Neuronal stem cell (in vitro differentiated cells): ENCODE results near the gene S1PR3. TPM values are rescaled to one million over a fixed set of nuclear protein-coding genes. Genes with fewer than 3 reads are reported as not detected.
"Not testable (repeated sequence)": the region's sequence is repeated elsewhere in the genome, so short reads cannot be mapped to it uniquely, and the experiment has no call there.

Experiments used
- DNase-seq: peaks from one replicate; pipeline ENCODE4 v3.0.0-alpha.2; 2013; ENCODE audit warnings: low spot score
- H2AFZ ChIP-seq: one replicate; pipeline ENCODE4 v1.6.1; 2013; ENCODE audit warnings: mild to moderate bottlenecking, low read length, inconsistent platforms
- H2AK5ac ChIP-seq: 2 replicates; pipeline ENCODE4 v1.6.1; 2013; ENCODE audit warnings: low read depth, mild to moderate bottlenecking, inconsistent platforms, low read length, moderate library complexity, mixed read lengths
- H2BK120ac ChIP-seq: 2 replicates; pipeline ENCODE4 v1.6.1; 2013; ENCODE audit warnings: low read depth, mild to moderate bottlenecking, inconsistent platforms, low read length, moderate library complexity, mixed read lengths
- H2BK12ac ChIP-seq: one replicate; pipeline ENCODE4 v1.6.1; 2013; ENCODE audit warnings: low read length, inconsistent platforms
- H2BK15ac ChIP-seq: 2 replicates; pipeline ENCODE4 v1.6.1; 2013; ENCODE audit warnings: mild to moderate bottlenecking, low read length, inconsistent platforms, mixed read lengths
- H2BK5ac ChIP-seq: one replicate; pipeline ENCODE4 v1.6.1; 2013; ENCODE audit warnings: inconsistent platforms, mild to moderate bottlenecking, low read length, moderate library complexity
- H3K14ac ChIP-seq: one replicate; pipeline ENCODE4 v1.6.1; 2013; ENCODE audit warnings: low read length, inconsistent platforms
- H3K18ac ChIP-seq: 2 replicates; pipeline ENCODE4 v1.6.1; 2013; ENCODE audit warnings: low read length, inconsistent platforms
- H3K23ac ChIP-seq: 2 replicates; pipeline ENCODE4 v1.6.1; 2013; ENCODE audit warnings: low read depth, mild to moderate bottlenecking, mixed read lengths, low read length, inconsistent platforms; ENCODE audit not compliant: poor library complexity
- H3K27ac ChIP-seq: replicated peaks from 3 replicates; pipeline ENCODE4 v1.5.1; 2013; ENCODE audit warnings: low read length, inconsistent platforms
- H3K27me3 ChIP-seq, 3 experiments: 2 replicates each; pipeline ENCODE4 v1.6.1; 2013; ENCODE audit warnings: low read length in 3 of 3, mild to moderate bottlenecking in 2 of 3, inconsistent platforms in 1 of 3, low read depth in 1 of 3, mixed read lengths in 1 of 3, moderate library complexity in 1 of 3; ENCODE audit not compliant: control insufficient read depth in 3 of 3, insufficient read depth in 3 of 3
- H3K36me3 ChIP-seq, 2 donors: replicated peaks in 1 of 2; 2 replicates each; pipeline ENCODE4 v1.6.1; 2013; ENCODE audit warnings: low read length in 2 of 2; ENCODE audit not compliant: control insufficient read depth in 2 of 2, insufficient read depth in 2 of 2
- H3K4ac ChIP-seq: 2 replicates; pipeline ENCODE4 v1.6.1; 2013; ENCODE audit warnings: inconsistent platforms, mild to moderate bottlenecking, low read length, moderate library complexity
- H3K4me1 ChIP-seq, 2 donors: 1 replicate in 1 of 2; 2 replicates in 1 of 2; pipeline ENCODE4 v1.6.1; 2013; ENCODE audit warnings: low read length in 2 of 2, low read depth in 1 of 2; ENCODE audit not compliant: control insufficient read depth in 2 of 2, insufficient read depth in 1 of 2
- H3K4me2 ChIP-seq: one replicate; pipeline ENCODE4 v1.6.1; 2013; ENCODE audit warnings: mild to moderate bottlenecking, low read length, inconsistent platforms; ENCODE audit not compliant: insufficient read depth, poor library complexity, severe bottlenecking
- H3K4me3 ChIP-seq, 2 donors: 2 replicates each; pipeline ENCODE4 v1.5.1; 2013; ENCODE audit warnings: low read length in 2 of 2, mild to moderate bottlenecking in 2 of 2, inconsistent platforms in 1 of 2, moderate library complexity in 1 of 2
- H3K79me1 ChIP-seq: one replicate; pipeline ENCODE4 v1.6.1; 2013; ENCODE audit warnings: low read depth, mild to moderate bottlenecking, inconsistent platforms, low read length, moderate library complexity
- H3K9ac ChIP-seq: one replicate; pipeline ENCODE4 v1.6.1; 2013; ENCODE audit warnings: mild to moderate bottlenecking, low read depth, low read length, inconsistent platforms; ENCODE audit not compliant: poor library complexity
- H3K9me3 ChIP-seq, 2 donors: replicated peaks in 1 of 2; 2 replicates each; pipeline versions ENCODE3 to v1.6.1; 2013; ENCODE audit warnings: low read length in 2 of 2, mild to moderate bottlenecking in 2 of 2, inconsistent platforms in 1 of 2, low read depth in 1 of 2, mixed read lengths in 1 of 2, moderate library complexity in 1 of 2; ENCODE audit not compliant: control insufficient read depth in 2 of 2, insufficient read depth in 1 of 2
- H4K8ac ChIP-seq: one replicate; pipeline ENCODE4 v1.6.1; 2013; ENCODE audit warnings: low read depth, mild to moderate bottlenecking, inconsistent platforms, low read length, moderate library complexity
- H4K91ac ChIP-seq: one replicate; pipeline ENCODE4 v1.6.1; 2013; ENCODE audit warnings: low read length, low read depth, mild to moderate bottlenecking, inconsistent platforms; ENCODE audit not compliant: poor library complexity
- WGBS, 2 donors: extraction: QIAGEN DNeasy Blood & Tissue Kit; methylation state at CpG; one replicate each; pipeline ENCODE4 v1.1.7; 2013; ENCODE audit warnings: missing lambda C conversion rate in 2 of 2, mixed read lengths in 1 of 2; ENCODE audit not compliant: insufficient read length in 2 of 2, insufficient replicate concordance in 1 of 2; ENCODE audit errors: extremely low coverage in 2 of 2; 5-methylcytosine and 5-hydroxymethylcytosine counted together
- polyA plus RNA-seq, 2 experiments: library from polyadenylated mRNA; stranded (reverse); fragments of 200-250 nt; gene quantifications; one replicate each; pipeline ENCODE4 v1.2.3, GENCODE V29; 2013

Gene S1PR3
- 11.1 TPM for polyA plus RNA-seq (2013, experiment 1 of 2)
- polyA plus RNA-seq (2013, experiment 2 of 2) = 11.3 TPM

- Histone ChIP-seq H2BK120ac (no peak within 1 kb of the TSS), H3K4me3 (peak within 1 kb of the TSS; percentile 79 to 93), H3K4ac (no peak within 1 kb of the TSS), H2BK5ac (peak within 1 kb of the TSS; percentile 91), H2BK12ac (no peak within 1 kb of the TSS), H4K8ac (no peak within 1 kb of the TSS), H3K14ac (no peak within 1 kb of the TSS), H3K4me2 (peak within 1 kb of the TSS; percentile 88), H3K27me3 (no peaks in the 10 kb centered on the region), H3K79me1 (no peaks in the 10 kb centered on the region), H2AFZ (peak within 1 kb of the TSS; percentile 94), H3K4me1 (peaks cover 8 to 23% of the 10 kb centered on the region in 2 donors), H3K27ac (peak within 1 kb of the TSS; percentile 82), H3K23ac (no peak within 1 kb of the TSS), H3K9me3 (no peaks in the 10 kb centered on the region), H2AK5ac (no peak within 1 kb of the TSS), H3K9ac (peak within 1 kb of the TSS; percentile 92), H2BK15ac (peak within 1 kb of the TSS; percentile 49), H3K18ac (peak within 1 kb of the TSS; percentile 95), H3K36me3 (peaks cover 1 to 28% of the 10 kb centered on the region in 2 donors), H4K91ac (no peak within 1 kb of the TSS)
- WGBS, 2 donors = no CpG with 5 or more reads among the region's 94 CpGs
- DNase-seq = peak; percentile 72
Observed at GRCh38 chr9:88991066-88992034, at the start of gene S1PR3. Gene S1PR3 (plus strand): TSS chr9:88991468. CDS start chr9:89001201, 9,733 bp downstream.

DNA sequence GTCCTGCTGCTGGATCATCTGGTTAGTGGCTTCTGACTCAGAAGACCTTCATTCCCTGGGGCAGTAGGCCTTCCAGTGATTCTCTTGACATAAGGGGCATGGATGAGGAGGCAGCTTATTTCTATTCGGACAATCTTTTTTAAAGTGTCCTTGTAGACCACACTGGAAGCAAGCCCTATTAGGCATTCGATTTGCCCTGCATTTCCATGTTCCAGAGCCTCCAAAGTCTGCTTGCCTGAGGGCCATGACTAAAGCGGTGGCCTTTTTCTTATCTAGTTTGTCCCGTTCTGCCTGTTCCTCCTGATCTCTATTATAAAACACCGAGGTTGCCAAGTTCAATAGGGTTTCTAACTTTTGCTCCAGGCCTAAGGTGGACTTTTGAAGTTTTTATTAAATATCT lies 49.7 kb upstream of the S1PR3 start:
- no CpG with 5 or more reads among the region's 5 CpGs for WGBS, 2 donors
- H2BK120ac ChIP-seq = not testable (repeated sequence)

DNA sequence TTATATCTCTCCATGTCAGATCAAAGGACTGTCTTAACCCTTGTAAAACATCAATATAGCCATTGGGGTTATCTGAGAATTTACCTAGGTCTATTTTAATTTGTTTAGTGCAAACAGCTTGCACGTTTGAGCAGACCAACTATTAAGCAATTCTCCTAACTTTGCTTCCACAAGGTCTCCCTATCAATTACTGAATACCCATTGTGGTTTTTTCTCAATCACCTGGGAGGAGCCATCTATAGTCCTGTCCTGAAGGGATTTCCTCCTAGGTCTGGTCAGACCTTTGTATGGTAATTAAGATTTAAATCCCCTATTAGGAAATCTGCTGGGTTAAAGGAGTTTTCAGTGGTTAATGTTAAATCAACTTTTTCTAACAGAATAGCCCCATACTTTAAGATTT lies 48.9 kb upstream of the S1PR3 start:
- Histone ChIP-seq H3K23ac (no peak overlapping the region), H4K91ac (no peak overlapping the region), H4K8ac (no peak overlapping the region), H3K27me3 (peaks cover 0 to 2% (median 0%) of the 10 kb centered on the region in 3 experiments), H2AFZ (no peak overlapping the region), H3K36me3 (no peaks in the 10 kb centered on the region), H3K27ac (no peak overlapping the region), H3K18ac (no peak overlapping the region), H3K4me1 (peaks cover 2 to 7% of the 10 kb centered on the region in 2 donors), H3K9ac (no peak overlapping the region), H3K4me2 (no peak overlapping the region), H2BK5ac (no peak overlapping the region), H3K4ac (no peak overlapping the region), H2BK120ac (no peak overlapping the region), H2BK15ac (no peak overlapping the region), H3K14ac (no peak overlapping the region), H2BK12ac (no peak overlapping the region), H3K79me1 (no peaks in the 10 kb centered on the region), H3K9me3 (peaks cover 0 to 3% of the 10 kb centered on the region in 2 donors), H3K4me3 (no peak overlapping the region), H2AK5ac (no peak overlapping the region)
- WGBS, 2 donors = no CpG with 5 or more reads among the region's 1 CpG
- no peak for DNase-seq

More for the DNA sequence above, 49.7 kb upstream of the S1PR3 start:
- H4K91ac ChIP-seq, DNase-seq, H3K9me3 ChIP-seq, H2BK12ac ChIP-seq, H3K14ac ChIP-seq, H3K4me2 ChIP-seq, H3K27ac ChIP-seq, H2BK15ac ChIP-seq, H3K23ac ChIP-seq, H3K18ac ChIP-seq, H3K4me1 ChIP-seq, H3K9ac ChIP-seq, H3K79me1 ChIP-seq, H3K36me3 ChIP-seq, H3K4ac ChIP-seq, H3K27me3 ChIP-seq, H2BK5ac ChIP-seq, H2AFZ ChIP-seq, H3K4me3 ChIP-seq, H4K8ac ChIP-seq, H2AK5ac ChIP-seq: not testable (repeated sequence)

GRCh38 chr9:88945636-88946333 lies 45.5 kb upstream of the S1PR3 start:
- no peak overlapping the region for H3K4ac ChIP-seq
- no peaks in the 10 kb centered on the region for H3K79me1 ChIP-seq
- H2AFZ ChIP-seq = no peak overlapping the region
- no CpG with 5 or more reads among the region's 4 CpGs for WGBS, 2 donors
- DNase-seq = no peak
- H3K4me2 ChIP-seq = no peak overlapping the region
- no peak overlapping the region for H3K14ac ChIP-seq
- H2AK5ac ChIP-seq = no peak overlapping the region
- no peak overlapping the region for H3K23ac ChIP-seq
- H2BK12ac ChIP-seq = no peak overlapping the region
- peaks cover 0 to 4% of the 10 kb centered on the region in 2 donors for H3K9me3 ChIP-seq
- H2BK120ac ChIP-seq = no peak overlapping the region
- H3K36me3 ChIP-seq = no peaks in the 10 kb centered on the region
- H3K4me3 ChIP-seq = no peak overlapping the region
- peaks cover 0 to 6% (median 0%) of the 10 kb centered on the region in 3 experiments for H3K27me3 ChIP-seq
- no peak overlapping the region for H2BK15ac ChIP-seq
- no peak overlapping the region for H3K27ac ChIP-seq
- no peak overlapping the region for H3K18ac ChIP-seq
- H3K9ac ChIP-seq = no peak overlapping the region
- no peak overlapping the region for H4K8ac ChIP-seq
- H4K91ac ChIP-seq = no peak overlapping the region
- H2BK5ac ChIP-seq = no peak overlapping the region
- H3K4me1 ChIP-seq = peaks cover 16 to 28% of the 10 kb centered on the region in 2 donors
